Osteocyte (in vitro differentiated cells): ENCODE measurements around the gene ARHGAP20. TPM values are rescaled to one million over a fixed set of nuclear protein-coding genes. Genes with fewer than 3 reads are reported as not detected.

Source experiments
- DNase-seq: peaks from one replicate; pipeline ENCODE4 v3.0.0; 2021; ENCODE audit warnings: mixed read lengths; ENCODE audit not compliant: unreplicated experiment; ENCODE audit errors: extremely low spot score
- H3K27ac Mint-ChIP-seq: one replicate; pipeline ENCODE4 v1.8.0; 2021; ENCODE audit warnings: mild to moderate bottlenecking, mixed read lengths; ENCODE audit not compliant: unreplicated experiment
- H3K27me3 Mint-ChIP-seq: one replicate; pipeline ENCODE4 v1.8.0; 2021; ENCODE audit warnings: mixed read lengths; ENCODE audit not compliant: unreplicated experiment
- H3K36me3 Mint-ChIP-seq: one replicate; pipeline ENCODE4 v1.8.0; 2021; ENCODE audit warnings: mixed read lengths; ENCODE audit not compliant: unreplicated experiment
- H3K4me1 Mint-ChIP-seq: one replicate; pipeline ENCODE4 v1.8.0; 2021; ENCODE audit warnings: mixed read lengths; ENCODE audit not compliant: unreplicated experiment
- H3K4me3 Mint-ChIP-seq: one replicate; pipeline ENCODE4 v1.8.0; 2021; ENCODE audit warnings: mild to moderate bottlenecking, moderate library complexity, mixed read lengths; ENCODE audit not compliant: unreplicated experiment
- H3K9me3 Mint-ChIP-seq: one replicate; pipeline ENCODE4 v1.8.0; 2021; ENCODE audit warnings: mixed read lengths; ENCODE audit not compliant: unreplicated experiment
- total RNA-seq: library from RNA; stranded (reverse); gene quantifications from 2 replicates; pipeline ENCODE4 v1.2.1, GENCODE V29; 2021
- TF ChIP-seq, protein P1 (sequence below): fragments of 200-600 bp; sonication (generic); IDR thresholded peaks from 2 replicates; pipeline ENCODE4 v1.5.0; 2021; ENCODE audit warnings: antibody characterized with exemption, mild to moderate bottlenecking, moderate library complexity

The ARHGAP20 gene
- total RNA-seq, 1 donor from 2014 or later: 1.0 TPM

DNA sequence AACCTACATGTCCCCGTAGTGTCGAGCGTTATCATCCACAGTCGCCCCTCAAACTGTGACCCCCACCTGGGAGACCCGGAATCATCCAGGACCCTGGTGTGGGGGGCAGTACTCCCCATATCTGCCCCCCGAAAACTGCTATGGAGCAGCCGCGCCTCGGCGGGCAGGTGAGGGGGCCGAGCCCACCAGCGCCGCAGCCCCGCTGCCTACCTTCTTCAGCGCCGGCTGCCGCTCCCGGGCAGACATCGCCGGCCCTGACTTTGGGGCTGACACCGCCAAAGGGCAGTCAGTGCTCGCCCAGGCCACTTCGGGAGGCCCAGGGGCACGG lies 825 bp downstream of the ARHGAP20 start:
- peak overlapping the region; percentile 74 for H3K4me3 Mint-ChIP-seq
- TF ChIP-seq, protein P1, sequence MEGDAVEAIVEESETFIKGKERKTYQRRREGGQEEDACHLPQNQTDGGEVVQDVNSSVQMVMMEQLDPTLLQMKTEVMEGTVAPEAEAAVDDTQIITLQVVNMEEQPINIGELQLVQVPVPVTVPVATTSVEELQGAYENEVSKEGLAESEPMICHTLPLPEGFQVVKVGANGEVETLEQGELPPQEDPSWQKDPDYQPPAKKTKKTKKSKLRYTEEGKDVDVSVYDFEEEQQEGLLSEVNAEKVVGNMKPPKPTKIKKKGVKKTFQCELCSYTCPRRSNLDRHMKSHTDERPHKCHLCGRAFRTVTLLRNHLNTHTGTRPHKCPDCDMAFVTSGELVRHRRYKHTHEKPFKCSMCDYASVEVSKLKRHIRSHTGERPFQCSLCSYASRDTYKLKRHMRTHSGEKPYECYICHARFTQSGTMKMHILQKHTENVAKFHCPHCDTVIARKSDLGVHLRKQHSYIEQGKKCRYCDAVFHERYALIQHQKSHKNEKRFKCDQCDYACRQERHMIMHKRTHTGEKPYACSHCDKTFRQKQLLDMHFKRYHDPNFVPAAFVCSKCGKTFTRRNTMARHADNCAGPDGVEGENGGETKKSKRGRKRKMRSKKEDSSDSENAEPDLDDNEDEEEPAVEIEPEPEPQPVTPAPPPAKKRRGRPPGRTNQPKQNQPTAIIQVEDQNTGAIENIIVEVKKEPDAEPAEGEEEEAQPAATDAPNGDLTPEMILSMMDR: no peak
- no peak overlapping the region for H3K27ac Mint-ChIP-seq
- peaks cover 43% of the 10 kb centered on the region for H3K27me3 Mint-ChIP-seq
- H3K9me3 Mint-ChIP-seq: no peaks in the 10 kb centered on the region
- DNase-seq: no peak
- H3K4me1 Mint-ChIP-seq: peaks cover 22% of the 10 kb centered on the region
- H3K36me3 Mint-ChIP-seq: peaks cover 3% of the 10 kb centered on the region

DNA sequence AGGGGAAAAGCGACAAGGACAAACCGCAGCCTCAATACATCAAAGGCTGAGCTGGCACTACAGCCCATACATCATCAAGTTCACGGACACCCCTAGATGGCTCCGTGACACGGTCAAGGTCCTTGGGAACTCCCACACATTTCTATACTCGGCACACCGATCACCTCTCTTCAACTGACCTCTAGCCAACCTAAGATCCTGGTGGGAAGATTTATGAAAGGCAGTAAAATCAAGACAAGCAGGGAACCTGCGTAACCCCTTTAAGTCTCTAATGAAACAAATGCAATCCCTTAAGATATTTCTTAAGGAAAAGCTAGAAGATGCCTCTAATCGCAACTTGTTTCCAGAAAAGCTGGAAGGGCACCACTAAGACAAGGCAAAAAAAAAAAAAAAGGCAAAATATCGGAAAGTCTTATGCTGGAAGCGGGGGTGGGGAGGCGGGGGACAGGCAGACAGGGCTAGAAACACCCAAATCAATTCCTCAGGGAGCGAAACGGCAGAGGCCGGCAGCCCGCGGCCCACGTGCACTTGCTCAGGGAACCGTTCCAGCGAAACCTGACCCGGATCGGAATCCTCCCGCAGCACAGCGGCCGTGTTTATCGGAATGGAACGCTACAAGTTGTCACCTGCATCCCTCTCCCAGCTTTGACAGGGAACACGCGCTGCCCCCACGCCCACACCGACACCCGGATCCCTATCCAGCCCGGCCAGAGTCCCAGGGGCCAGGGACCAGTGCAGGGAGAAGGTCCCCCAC lies 1.4 kb downstream of the ARHGAP20 start:
- Mint-ChIP-seq H3K36me3 (peaks cover 3% of the 10 kb centered on the region), H3K9me3 (no peaks in the 10 kb centered on the region), H3K27me3 (peaks cover 43% of the 10 kb centered on the region), H3K4me3 (peak overlapping the region; percentile 74), H3K4me1 (peaks cover 22% of the 10 kb centered on the region), H3K27ac (no peak overlapping the region)
- TF ChIP-seq, protein P1: no peak
- no peak for DNase-seq

DNA sequence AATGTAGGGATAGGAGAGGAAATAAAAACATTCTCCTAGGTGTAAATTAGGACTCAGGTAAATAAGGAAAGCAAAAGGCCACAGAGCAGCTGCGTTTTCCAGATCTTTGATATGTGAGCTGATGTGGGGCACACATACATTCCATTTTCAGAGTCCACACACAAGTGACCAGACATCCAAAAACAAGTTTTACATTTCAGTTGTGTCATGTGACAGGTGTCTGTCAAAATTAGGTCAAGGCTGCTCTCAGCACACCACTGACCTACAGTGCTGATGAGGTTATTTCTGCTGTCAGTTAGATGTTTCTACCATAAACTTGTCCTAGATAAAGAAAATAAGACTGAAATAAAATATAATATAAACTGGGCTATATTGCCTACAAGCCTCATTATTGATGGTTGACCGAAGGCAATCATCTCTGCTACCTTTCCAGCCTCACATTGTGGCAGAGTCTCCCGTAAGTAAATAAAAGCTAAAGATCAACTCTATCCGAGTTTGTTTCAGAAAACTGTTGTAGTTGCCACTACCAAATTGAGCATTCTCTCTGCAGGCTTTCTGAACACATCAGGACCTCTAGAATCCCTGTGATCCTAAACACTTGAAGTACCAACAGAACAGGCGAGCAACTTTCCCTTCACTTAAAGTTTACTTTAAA lies 7.9 kb downstream of the ARHGAP20 start:
- Mint-ChIP-seq H3K27ac (no peak overlapping the region), H3K9me3 (peaks cover 3% of the 10 kb centered on the region), H3K36me3 (peaks cover 5% of the 10 kb centered on the region), H3K4me3 (no peak overlapping the region), H3K4me1 (no peaks in the 10 kb centered on the region), H3K27me3 (peaks cover 11% of the 10 kb centered on the region)
- DNase-seq: no peak
- TF ChIP-seq, protein P1: no peak

DNA sequence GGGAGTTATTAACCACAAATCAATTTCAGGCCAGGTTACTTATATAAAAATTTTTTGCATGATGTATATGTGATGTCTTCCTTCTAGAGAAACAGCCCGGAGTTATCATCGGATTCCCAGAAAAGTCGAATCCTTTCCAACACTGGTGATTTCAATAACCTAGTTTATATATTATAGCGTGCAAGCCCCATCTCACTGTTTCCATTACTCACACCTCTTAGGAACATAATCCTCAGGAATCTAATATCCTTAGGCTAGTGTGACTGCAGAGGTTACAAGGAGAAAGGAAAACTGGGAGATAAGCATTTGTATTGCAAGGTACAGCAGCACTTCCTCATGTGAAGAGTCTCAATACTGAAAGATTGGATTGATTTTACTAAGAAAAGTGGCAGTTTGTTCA lies 20.3 kb downstream of the ARHGAP20 start:
- H3K27me3 Mint-ChIP-seq: peaks cover 8% of the 10 kb centered on the region
- no peak overlapping the region for H3K27ac Mint-ChIP-seq
- H3K4me1 Mint-ChIP-seq: peaks cover 2% of the 10 kb centered on the region
- H3K4me3 Mint-ChIP-seq: no peak overlapping the region
- no peak for DNase-seq
- TF ChIP-seq, protein P1: no peak
- H3K9me3 Mint-ChIP-seq: peaks cover 3% of the 10 kb centered on the region
- no peaks in the 10 kb centered on the region for H3K36me3 Mint-ChIP-seq

DNA sequence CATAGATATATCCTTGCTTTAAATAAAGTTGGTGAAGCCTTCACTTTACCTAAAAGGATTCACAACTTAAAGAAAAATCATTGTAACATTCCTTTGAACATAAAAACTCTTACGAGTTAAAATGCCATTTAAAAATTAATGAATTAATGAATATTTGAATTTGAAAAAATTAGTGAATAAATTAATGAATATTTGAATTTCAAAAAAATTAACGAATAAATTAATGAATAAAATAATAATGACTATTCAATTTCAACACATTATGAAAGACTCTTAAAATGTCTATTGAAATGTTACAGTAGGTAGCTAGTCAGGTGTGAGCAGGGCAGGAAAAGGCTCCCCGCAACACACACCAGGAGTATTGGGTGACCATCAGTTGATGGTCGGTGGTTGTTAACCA lies 22.9 kb downstream of the ARHGAP20 start:
- Mint-ChIP-seq H3K36me3 (no peaks in the 10 kb centered on the region), H3K4me3 (no peak overlapping the region), H3K9me3 (no peaks in the 10 kb centered on the region), H3K27ac (no peak overlapping the region), H3K27me3 (peaks cover 8% of the 10 kb centered on the region), H3K4me1 (peaks cover 2% of the 10 kb centered on the region)
- TF ChIP-seq, protein P1: no peak
- no peak for DNase-seq
